GM19397 (cell line): Measurements from ENCODE around the gene MYO5B.

Source experiments
- ATAC-seq: cut with Tn5 transposase; IDR thresholded peaks from one replicate; pipeline ENCODE4 v1.9.1; 2021; ENCODE audit warnings: mild to moderate bottlenecking, moderate library complexity; ENCODE audit not compliant: unreplicated experiment

The MYO5B gene

GRCh38 chr18:50189160-50189559, 5.8 kb downstream of the MYO5B start:
- no peak for ATAC-seq

DNA sequence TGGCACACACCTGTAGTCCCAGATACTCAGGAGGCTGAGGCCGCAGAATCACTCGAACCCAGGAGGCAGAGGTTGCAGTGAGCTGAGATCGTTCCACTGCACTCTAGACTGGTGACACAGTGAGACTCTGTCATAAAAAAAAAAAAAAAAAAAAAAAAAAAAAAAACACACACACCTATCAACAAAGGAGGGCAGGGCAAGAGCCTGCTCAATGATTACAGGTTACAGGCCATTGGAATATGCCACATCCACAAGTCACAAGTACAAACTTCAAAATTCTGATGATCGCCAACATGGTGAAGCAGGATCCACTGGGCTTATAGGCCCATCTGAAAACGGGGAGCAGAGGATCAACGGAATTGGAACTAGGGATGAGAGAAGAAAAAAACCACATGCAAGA, 6.3 kb downstream of the MYO5B start:
- no peak for ATAC-seq

GRCh38 chr18:50187659-50188058, 7.3 kb downstream of the MYO5B start:
- no peak for ATAC-seq

GRCh38 chr18:50186385-50186784, 8.6 kb downstream of the MYO5B start:
- ATAC-seq, result no peak

GRCh38 chr18:50183556-50183955, 11.4 kb downstream of the MYO5B start:
- ATAC-seq, result no peak

- ATAC-seq, result no peak
Measured at GRCh38 chr18:50182511-50182910, 12.4 kb downstream of the MYO5B start.

GRCh38 chr18:50181590-50181989, 13.4 kb downstream of the MYO5B start:
- no peak for ATAC-seq

DNA sequence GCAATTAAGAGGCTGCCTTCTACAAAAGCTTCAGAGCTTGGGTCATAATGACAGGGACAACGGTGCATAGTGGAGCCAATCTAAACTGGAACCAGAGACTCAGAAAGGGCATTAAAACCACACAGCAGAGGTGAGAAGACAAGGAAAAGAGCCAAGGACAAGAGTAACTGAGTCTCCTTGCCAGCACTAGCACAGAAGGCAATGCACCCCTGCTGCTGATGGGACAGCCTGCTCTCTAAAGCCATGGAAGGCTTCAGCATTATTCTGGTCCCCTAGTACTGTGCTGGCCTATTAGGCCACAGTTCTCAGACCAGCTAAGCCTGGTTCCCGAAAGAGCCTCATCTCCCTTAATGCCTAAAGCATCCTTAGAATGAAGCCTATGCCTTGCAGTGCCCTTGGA, 15.5 kb downstream of the MYO5B start:
- ATAC-seq, result no peak

DNA sequence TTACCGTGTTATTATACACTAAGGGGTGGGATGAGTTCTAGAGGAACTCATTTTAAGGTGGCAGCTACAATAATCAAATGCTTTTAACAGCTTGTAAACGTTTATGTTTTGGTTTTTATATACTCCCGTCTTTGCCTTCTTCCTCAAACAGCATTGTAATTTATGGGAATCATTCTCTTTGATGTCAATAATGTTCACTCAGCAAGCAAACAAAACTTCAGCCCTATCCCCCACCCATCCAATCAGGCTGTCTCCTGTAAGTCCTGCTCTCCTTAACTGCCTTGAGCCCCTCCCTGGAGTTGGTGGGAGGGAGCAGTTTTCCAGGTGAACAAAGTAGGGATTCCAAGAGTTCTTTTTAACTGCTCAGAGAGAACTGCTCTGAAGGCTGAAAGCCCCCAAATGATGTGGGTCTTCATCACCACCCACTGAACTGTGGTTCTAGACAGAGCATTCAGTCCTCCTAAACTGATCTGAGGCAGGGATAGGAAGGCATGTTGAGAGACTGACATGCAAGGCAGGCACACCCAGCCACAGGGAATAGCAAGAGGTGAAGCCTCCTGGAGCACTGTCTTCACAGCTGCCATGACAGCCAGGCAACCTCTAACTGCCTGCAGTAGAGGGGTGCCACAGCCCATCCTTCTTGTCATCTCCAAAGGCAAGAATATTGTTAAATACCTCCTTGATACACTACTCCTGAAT, 17.5 kb downstream of the MYO5B start:
- no peak for ATAC-seq

DNA sequence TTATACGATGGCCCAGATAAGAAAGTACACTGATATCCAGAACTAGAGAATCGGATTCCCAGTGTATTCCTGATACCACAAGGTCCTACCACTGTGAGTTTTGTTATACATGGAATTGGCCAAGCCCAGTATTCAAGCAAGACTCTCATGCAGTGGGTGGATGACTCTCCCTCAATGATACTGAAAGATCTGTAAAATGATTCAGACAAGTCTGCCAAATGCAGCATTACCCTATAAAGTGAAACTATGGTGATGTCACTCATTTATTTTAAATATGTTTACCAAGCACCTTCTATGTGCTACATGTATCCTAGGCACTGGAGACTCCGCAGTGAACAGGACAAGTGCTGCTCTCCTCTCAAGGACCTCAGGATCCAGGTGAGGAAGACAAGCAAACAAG, 22.6 kb downstream of the MYO5B start:
- no peak for ATAC-seq

DNA sequence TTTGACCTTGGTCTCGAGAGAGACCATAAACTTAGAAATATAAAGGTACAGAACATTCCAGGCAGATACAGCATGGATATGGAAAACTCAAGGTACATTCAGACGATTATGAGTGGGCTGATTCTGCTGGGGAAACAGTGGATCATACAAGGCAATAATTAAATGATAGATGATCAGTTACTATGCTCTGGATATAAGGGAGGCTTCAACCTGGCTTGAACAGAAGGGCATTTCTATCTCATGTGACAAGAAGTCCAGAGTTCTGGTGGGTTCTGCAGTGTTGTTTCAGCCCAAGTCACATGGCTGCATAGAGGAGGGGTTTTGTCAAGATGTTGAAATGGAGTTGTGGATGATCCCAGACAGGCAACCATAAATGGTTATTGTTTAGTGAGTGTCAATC, 23.5 kb downstream of the MYO5B start:
- no peak for ATAC-seq

GRCh38 chr18:50170004-50170403, 24.9 kb downstream of the MYO5B start:
- no peak for ATAC-seq

DNA sequence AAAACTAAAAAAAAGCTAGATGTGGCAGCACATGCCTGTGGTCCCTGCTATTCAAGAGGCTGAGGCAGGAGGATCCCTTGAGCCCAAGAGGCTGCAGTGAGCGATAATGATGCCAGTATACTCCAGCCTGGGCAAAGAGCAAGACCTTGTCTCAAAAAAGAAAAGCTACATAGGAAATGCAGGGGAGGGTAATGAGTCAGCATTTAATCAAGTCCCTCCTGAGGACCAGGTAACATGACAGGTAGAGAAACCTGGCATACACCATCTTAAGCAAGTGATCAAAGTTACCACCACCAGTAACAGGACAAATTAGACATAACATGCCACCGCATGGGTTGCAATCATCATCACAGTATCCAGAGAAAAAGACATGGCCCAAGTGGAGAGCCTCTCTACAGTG, 25.8 kb downstream of the MYO5B start:
- ATAC-seq, result no peak

DNA sequence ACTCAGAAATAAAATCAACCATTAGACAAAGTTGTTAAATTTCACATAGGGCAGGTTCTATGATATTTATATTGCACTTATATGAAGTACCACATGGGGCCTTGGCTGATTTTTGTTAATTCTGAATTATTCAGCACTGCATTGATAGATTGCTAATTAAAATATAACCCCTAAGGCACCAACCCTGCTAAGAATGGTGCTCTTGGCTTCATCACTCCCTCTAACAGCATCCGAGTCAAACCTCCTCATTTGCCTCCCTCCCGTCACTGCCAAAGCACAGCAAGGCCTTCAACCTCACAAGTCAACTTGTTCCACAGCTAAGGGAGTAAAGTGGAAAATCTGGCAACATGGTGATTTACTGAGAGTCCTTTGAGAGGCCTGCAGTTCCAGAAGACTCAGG, 27.0 kb downstream of the MYO5B start:
- ATAC-seq, result no peak

DNA sequence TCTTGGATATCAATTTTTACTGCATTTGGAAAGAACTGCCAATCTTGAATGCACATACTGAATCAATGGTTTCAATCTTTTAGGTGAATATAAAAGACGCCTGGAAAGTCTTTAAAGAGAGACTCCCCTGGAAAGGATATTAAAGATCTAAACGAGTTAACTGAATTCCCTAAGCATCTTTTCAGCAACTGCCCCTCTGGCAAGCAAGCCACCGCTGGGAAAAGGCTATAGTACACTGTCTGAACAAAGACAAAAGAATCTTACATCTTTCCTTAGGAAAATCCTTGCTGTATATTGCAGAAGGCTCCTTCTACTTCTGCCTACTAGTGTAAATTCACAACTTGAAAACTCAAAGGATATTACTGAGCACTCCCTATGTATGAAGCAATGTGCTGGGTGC, 28.0 kb downstream of the MYO5B start:
- no peak for ATAC-seq

- no peak for ATAC-seq
Measured at GRCh38 chr18:50163505-50163904, 31.4 kb downstream of the MYO5B start.

DNA sequence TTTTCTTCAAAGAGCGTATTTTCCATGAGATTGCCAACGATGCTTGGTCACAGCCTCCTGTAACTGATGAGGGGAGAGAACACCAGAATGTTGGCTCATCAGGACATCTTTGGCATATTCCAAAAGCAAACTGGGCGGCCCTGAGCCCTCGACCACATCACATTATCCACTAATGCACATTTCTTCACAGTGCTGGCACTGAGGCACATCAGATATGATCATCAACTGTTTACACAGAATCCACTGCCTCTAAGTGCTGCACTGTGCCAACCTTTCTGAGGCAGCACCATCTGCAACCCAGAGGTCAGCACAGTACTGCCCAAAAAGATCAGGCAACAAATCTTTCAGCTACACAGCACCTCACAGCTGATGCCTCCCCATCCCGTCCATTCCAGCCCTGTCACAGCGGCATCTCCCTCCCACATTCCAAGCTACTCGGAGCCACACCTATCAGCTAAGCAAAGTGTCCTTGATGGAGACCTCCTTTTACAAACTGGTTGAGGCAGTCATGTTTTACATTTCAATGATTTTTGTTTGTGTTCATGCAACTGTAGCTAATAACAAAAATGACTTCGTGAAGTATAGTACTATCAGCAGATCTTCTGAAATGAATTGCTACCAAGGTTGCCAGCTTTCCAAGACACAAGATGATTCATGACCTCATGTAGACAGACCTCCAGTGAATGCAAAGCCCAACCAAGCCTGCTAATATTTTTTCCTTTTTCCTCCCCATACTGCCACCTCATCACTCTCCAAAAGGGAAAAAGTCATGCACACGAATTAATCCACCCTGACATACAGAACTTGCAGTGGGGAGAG, 32.3 kb downstream of the MYO5B start:
- ATAC-seq, result no peak

DNA sequence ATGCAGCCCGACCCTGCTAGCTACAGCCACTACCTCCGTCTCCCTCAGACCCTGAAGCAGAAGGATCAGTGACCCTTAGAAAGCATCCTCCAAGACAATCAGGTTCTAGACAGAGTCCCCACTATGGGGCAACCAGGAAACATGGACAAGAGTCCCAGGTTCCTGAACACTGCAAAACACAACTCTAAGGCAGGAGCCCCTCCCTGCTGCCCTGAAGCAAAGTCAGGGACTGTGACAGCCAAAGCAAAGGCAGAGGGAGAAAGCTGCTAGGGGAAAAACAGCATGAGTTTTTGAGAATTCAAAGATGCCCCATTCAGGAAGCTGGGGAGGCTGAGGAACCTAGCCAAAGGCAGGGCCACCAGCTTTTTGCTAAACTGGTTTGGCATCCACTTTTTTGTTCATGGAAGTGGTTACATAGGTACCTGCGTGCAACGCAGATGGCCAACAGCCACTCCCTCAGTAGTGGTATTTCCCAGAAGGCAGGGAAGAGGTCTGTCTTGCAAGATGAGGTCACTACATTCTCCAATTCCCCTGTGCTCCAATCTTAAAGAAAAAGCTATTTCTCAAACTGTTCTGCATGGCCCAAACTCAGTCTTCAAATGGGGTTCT, 33.2 kb downstream of the MYO5B start:
- no peak for ATAC-seq

DNA sequence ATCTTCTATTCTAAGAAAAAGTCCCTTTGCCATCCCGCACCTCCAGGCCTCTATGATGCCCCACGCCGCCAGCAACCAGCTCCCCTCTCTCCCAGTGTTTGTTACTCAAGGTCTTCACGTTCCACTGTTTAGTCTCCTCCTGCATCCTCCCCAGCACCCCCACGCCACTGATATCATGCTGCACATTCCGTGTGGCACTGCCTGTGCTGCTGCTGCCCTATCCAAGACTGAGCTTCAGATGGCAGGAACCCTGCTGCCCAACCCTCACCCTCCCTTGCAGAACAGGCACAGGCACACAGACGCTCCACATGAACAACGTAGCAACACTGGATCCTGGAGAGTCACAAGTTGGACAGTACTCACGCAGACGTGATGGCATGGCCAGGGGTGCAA, 35.3 kb downstream of the MYO5B start:
- ATAC-seq, result no peak

GRCh38 chr18:50158866-50159653, 35.9 kb downstream of the MYO5B start:
- ATAC-seq, result no peak

DNA sequence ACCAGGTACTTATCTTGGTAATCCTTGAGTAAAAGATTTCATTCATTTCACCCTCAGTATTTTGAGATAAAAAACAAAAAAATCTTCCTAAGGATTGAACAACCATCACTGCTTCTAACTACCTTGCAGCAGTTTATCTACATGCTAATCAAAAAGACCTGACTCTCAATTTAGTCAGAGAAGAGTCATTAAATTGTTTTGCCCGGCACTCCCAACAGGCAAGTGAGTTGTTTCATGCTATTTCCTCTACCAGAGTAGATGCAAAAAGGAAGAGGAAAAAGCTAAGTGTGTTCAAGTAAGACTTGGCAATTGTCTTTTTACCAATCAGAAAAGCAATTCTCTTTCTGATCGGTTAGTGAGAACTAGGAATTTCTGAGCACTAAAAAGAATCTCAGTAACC, 39.5 kb downstream of the MYO5B start:
- no peak for ATAC-seq
